ENCODE results near the gene SMARCA2. TPM values are rescaled to one million over a fixed set of nuclear protein-coding genes. Genes with fewer than 3 reads are reported as not detected.

SMARCA2 gene
- 191 and 193 TPM in 2 replicates for total RNA-seq

- intact Hi-C loops (cut with micrococcal nuclease): loop anchor here (1.0 to 5.0 kb wide), 5 partner anchors 8 to 1743 kb away; partner anchors contain the start of gene VLDLR
Measured at GRCh38 chr9:2014696-2015580, at the start of gene SMARCA2. Gene SMARCA2 (plus strand): TSS chr9:2015347. CDS start chr9:2029023, 13,676 bp downstream.

- intact Hi-C loops (cut with micrococcal nuclease): no loop called here
Measured at GRCh38 chr9:1966725-1967366, 48.3 kb upstream of the SMARCA2 start.

GRCh38 chr9:1969160-1969559 is 46.0 kb upstream of the SMARCA2 start:
- intact Hi-C loops (cut with micrococcal nuclease): no loop called here

GRCh38 chr9:1969898-1970297 is 45.2 kb upstream of the SMARCA2 start:
- intact Hi-C loops (cut with micrococcal nuclease): no loop called here

- intact Hi-C loops (cut with micrococcal nuclease): no loop called here
Measured at GRCh38 chr9:1972672-1973071, 42.5 kb upstream of the SMARCA2 start.

GRCh38 chr9:1977026-1977425 is 38.1 kb upstream of the SMARCA2 start:
- intact Hi-C loops (cut with micrococcal nuclease): no loop called here

- intact Hi-C loops (cut with micrococcal nuclease): no loop called here
Measured at GRCh38 chr9:1978941-1979340, 36.2 kb upstream of the SMARCA2 start.

GRCh38 chr9:1979741-1980367 is 35.3 kb upstream of the SMARCA2 start:
- intact Hi-C loops (cut with micrococcal nuclease): no loop called here

- intact Hi-C loops (cut with micrococcal nuclease): no loop called here
Measured at GRCh38 chr9:1980387-1980786, 34.8 kb upstream of the SMARCA2 start.

GRCh38 chr9:1982074-1982473 is 33.1 kb upstream of the SMARCA2 start:
- intact Hi-C loops (cut with micrococcal nuclease): no loop called here

GRCh38 chr9:1986341-1986740 is 28.8 kb upstream of the SMARCA2 start:
- intact Hi-C loops (cut with micrococcal nuclease): no loop called here

GRCh38 chr9:1989500-1989899 is 25.6 kb upstream of the SMARCA2 start:
- intact Hi-C loops (cut with micrococcal nuclease): no loop called here

GRCh38 chr9:1994180-1994579 is 21.0 kb upstream of the SMARCA2 start:
- intact Hi-C loops (cut with micrococcal nuclease): no loop called here

- intact Hi-C loops (cut with micrococcal nuclease): no loop called here
Measured at GRCh38 chr9:1995084-1995483, 20.1 kb upstream of the SMARCA2 start.

GRCh38 chr9:1996156-1996555 is 19.0 kb upstream of the SMARCA2 start:
- intact Hi-C loops (cut with micrococcal nuclease): no loop called here

- intact Hi-C loops (cut with micrococcal nuclease): no loop called here
Measured at GRCh38 chr9:1997646-1998045, 17.5 kb upstream of the SMARCA2 start.

- intact Hi-C loops (cut with micrococcal nuclease): no loop called here
Measured at GRCh38 chr9:1998111-1998510, 17.0 kb upstream of the SMARCA2 start.

GRCh38 chr9:2000314-2000713 is 14.8 kb upstream of the SMARCA2 start:
- intact Hi-C loops (cut with micrococcal nuclease): no loop called here

- intact Hi-C loops (cut with micrococcal nuclease): no loop called here
Measured at GRCh38 chr9:2008372-2008771, 6.8 kb upstream of the SMARCA2 start.

GRCh38 chr9:2012347-2012746 is 2.8 kb upstream of the SMARCA2 start:
- intact Hi-C loops (cut with micrococcal nuclease): no loop called here

GRCh38 chr9:2013743-2014475 is 1.2 kb upstream of the SMARCA2 start:
- intact Hi-C loops (cut with micrococcal nuclease): loop anchor here (2.0 kb wide), 1 partner anchor 145 kb away; no protein-coding TSS in a partner anchor

All from T-helper 2 cell treated with Interferon-gamma antibody and Interleukin-4, amounts not matched to agents 100 ng/mL and 5 ng/mL, for 36 hours (primary cell).